ENCODE data around the gene AZGP1.
"Not testable (repeated sequence)": the region's sequence is repeated elsewhere in the genome, so short reads cannot be mapped to it uniquely, and the experiment has no call there.

AZGP1 gene

GRCh38 chr7:99943641-99944496, 32.0 kb downstream of the AZGP1 start:
- Histone ChIP-seq H3K4me2 (ENCODE audit: insufficient read depth, low read length) (no peak overlapping the region), H3K27me3 (ENCODE audit: insufficient read depth, low read length, poor library complexity) (no peaks in the 10 kb centered on the region), H3K79me2 (ENCODE audit: insufficient read depth, low read length) (no peaks in the 10 kb centered on the region), H2AFZ (ENCODE audit: low read depth, low read length) (peak overlapping the region; percentile 29; the same call in 1 of the 2 replicates), H3K9ac (ENCODE audit: low read depth, low read length) (no peak overlapping the region), H3K4me1 (ENCODE audit: insufficient read depth, low read length) (no peaks in the 10 kb centered on the region), H3K27ac (ENCODE audit: low read length) (no peak overlapping the region), H3K36me3 (ENCODE audit: insufficient read depth, low read length) (no peaks in the 10 kb centered on the region), H3K4me3 (ENCODE audit: low read depth in 1 of 2, low read length in 2 of 2) (no peak overlapping the region), H3K9me3 (ENCODE audit: insufficient read depth, low read length, severe bottlenecking) (peaks cover under 1% of the 10 kb centered on the region), H4K20me1 (ENCODE audit: insufficient read depth, low read length) (no peaks in the 10 kb centered on the region)
- DNase-seq (no peak), ATAC-seq (ENCODE audit: insufficient read depth, low read depth) (no peak)
- no peak for TF ChIP-seq EZH2 (IDR thresholded peaks at IDR 0.05; ENCODE audit: borderline replicate concordance, low read depth, low read length, severe bottlenecking)
- no peak for TF ChIP-seq CTCF (IDR thresholded peaks at IDR 0.05; ENCODE audit: borderline replicate concordance, extremely low read depth, low read length, poor library complexity, severe bottlenecking)

DNA sequence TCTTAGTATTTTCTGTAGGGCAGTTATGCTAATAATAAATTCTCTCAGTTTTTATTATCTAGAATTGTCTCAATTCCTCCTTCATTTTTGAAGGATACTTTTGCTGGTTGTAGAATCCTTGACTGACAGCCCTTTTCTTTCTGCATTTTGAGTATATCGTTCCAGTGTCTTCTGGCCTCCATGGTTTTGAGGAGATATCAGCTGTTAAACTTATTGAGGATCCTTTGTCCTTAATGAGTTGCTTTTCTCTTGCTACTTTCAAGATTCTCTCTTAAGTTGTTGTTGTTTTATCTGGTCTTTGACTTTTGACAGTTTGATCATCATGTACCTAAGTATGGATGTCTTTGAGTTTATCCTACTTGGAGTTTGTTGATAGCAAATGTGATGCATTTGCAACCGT, 37.5 kb downstream of the AZGP1 start:
- Histone ChIP-seq H3K4me1 (ENCODE audit: insufficient read depth, low read length) (no peaks in the 10 kb centered on the region), H3K27me3 (ENCODE audit: insufficient read depth, low read length, poor library complexity) (peaks cover 2% of the 10 kb centered on the region), H3K79me2 (ENCODE audit: insufficient read depth, low read length) (no peaks in the 10 kb centered on the region), H4K20me1 (ENCODE audit: insufficient read depth, low read length) (no peaks in the 10 kb centered on the region), H2AFZ (ENCODE audit: low read depth, low read length) (no peak overlapping the region), H3K27ac (ENCODE audit: low read length) (no peak overlapping the region), H3K9ac (ENCODE audit: low read depth, low read length) (no peak overlapping the region), H3K4me2 (ENCODE audit: insufficient read depth, low read length) (no peak overlapping the region), H3K36me3 (ENCODE audit: insufficient read depth, low read length) (no peaks in the 10 kb centered on the region), H3K9me3 (ENCODE audit: insufficient read depth, low read length, severe bottlenecking) (peaks cover 8% of the 10 kb centered on the region), H3K4me3 (ENCODE audit: low read depth in 1 of 2, low read length in 2 of 2) (no peak overlapping the region)
- TF ChIP-seq CTCF (IDR thresholded peaks at IDR 0.05; ENCODE audit: borderline replicate concordance, extremely low read depth, low read length, poor library complexity, severe bottlenecking) (no peak), EZH2 (IDR thresholded peaks at IDR 0.05; ENCODE audit: borderline replicate concordance, low read depth, low read length, severe bottlenecking) (no peak)
- no peak for DNase-seq
- no peak for ATAC-seq (ENCODE audit: insufficient read depth, low read depth)

GRCh38 chr7:99935009-99935408, 40.8 kb downstream of the AZGP1 start:
- not testable (repeated sequence) for H3K9me3 ChIP-seq (ENCODE audit: insufficient read depth, low read length, severe bottlenecking); H3K27ac ChIP-seq (ENCODE audit: low read length); H4K20me1 ChIP-seq (ENCODE audit: insufficient read depth, low read length); H3K9ac ChIP-seq (ENCODE audit: low read depth, low read length); H2AFZ ChIP-seq (ENCODE audit: low read depth, low read length); H3K36me3 ChIP-seq (ENCODE audit: insufficient read depth, low read length); H3K79me2 ChIP-seq (ENCODE audit: insufficient read depth, low read length); H3K4me2 ChIP-seq (ENCODE audit: insufficient read depth, low read length); DNase-seq; H3K4me1 ChIP-seq (ENCODE audit: insufficient read depth, low read length); H3K27me3 ChIP-seq (ENCODE audit: insufficient read depth, low read length, poor library complexity); H3K4me3 ChIP-seq (ENCODE audit: low read depth in 1 of 2, low read length in 2 of 2); ATAC-seq (ENCODE audit: insufficient read depth, low read depth)

DNA sequence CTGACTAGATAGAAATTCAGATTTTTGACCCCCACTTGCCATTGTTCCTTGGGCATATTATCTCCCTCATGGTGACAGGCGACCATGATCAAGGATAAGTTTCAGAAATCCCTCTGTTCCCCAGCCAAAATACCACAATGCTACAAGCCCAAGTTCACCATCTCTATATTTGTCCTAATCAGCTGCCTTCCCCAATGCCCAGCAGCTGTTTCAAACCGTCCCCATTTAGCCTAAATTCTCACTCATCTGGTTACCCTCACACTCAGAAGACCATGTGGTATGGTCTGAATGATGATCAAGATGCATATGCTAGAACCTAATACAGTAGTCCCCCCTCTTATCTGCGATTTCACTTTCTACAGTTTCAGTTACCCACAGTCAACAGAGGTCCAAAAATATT, 45.5 kb downstream of the AZGP1 start:
- no peak for DNase-seq
- Histone ChIP-seq H3K4me3 (ENCODE audit: low read depth in 1 of 2, low read length in 2 of 2) (no peak overlapping the region), H3K27me3 (ENCODE audit: insufficient read depth, low read length, poor library complexity) (peaks cover 25% of the 10 kb centered on the region), H3K9me3 (ENCODE audit: insufficient read depth, low read length, severe bottlenecking) (no peaks in the 10 kb centered on the region), H3K27ac (ENCODE audit: low read length) (no peak overlapping the region), H3K36me3 (ENCODE audit: insufficient read depth, low read length) (no peaks in the 10 kb centered on the region), H3K4me2 (ENCODE audit: insufficient read depth, low read length) (no peak overlapping the region), H3K9ac (ENCODE audit: low read depth, low read length) (no peak overlapping the region), H2AFZ (ENCODE audit: low read depth, low read length) (no peak overlapping the region), H4K20me1 (ENCODE audit: insufficient read depth, low read length) (no peaks in the 10 kb centered on the region), H3K79me2 (ENCODE audit: insufficient read depth, low read length) (no peaks in the 10 kb centered on the region), H3K4me1 (ENCODE audit: insufficient read depth, low read length) (peaks cover 10% of the 10 kb centered on the region)
- no peak for TF ChIP-seq CTCF (IDR thresholded peaks at IDR 0.05; ENCODE audit: borderline replicate concordance, extremely low read depth, low read length, poor library complexity, severe bottlenecking)
- no peak for TF ChIP-seq EZH2 (IDR thresholded peaks at IDR 0.05; ENCODE audit: borderline replicate concordance, low read depth, low read length, severe bottlenecking)
- ATAC-seq (ENCODE audit: insufficient read depth, low read depth) = no peak

Data from DND-41 (cell line).